ENCODE data around the gene EPS15.
"Not testable (repeated sequence)": the region's sequence is repeated elsewhere in the genome, so short reads cannot be mapped to it uniquely, and the experiment has no call there.

The EPS15 gene

DNA sequence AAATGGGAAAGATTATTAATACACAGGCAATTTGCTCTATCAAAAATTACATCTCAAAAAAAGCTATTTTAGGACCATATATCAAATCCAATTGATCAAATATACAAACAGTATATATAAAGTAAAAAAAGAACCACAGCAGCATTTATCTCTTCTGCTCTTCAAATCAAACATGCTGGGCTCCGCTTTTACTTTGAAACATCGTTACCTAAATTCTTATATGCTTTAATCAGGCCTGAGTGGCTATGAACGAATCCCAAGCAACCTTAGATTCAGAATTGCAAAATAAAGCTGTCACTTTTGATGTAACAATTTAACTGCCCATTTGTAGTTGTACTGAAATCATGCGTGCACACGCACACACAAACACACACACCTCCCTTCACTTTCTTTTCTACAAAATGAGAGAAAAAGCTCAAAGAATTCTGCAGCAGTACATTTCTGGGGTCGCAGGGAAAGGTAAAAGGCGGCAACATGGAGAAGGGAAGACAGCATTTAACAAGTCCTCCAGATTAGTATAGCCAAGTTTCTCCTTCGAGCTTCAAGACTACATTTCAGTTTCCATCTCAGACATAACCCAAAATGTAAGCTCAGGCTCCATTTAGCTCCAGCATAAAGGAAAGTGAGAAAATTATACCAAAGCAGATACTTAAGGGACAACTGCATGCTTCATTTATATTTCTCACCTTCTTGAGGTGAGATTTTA, 96.5 kb downstream of the EPS15 start:
- DNase-seq, result no peak

DNA sequence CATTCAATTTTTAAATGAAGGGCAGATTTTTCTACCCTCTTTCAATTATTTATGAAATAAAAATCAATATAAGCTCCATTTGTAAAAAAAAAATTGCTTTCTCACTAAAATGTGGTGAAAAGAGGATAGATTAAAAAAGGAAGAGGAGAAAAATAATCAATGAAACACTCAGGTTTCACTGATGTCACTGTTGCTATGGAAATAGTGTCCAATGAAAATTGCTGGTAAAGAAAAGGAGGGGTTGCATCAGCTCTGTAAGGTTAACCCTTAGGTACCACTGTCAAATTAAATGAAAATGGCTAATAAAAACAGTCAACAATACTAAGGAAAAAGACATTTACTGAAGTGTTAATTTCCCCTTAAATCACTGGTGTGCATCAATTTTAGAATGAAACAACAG, 97.1 kb downstream of the EPS15 start:
- DNase-seq, result no peak

DNA sequence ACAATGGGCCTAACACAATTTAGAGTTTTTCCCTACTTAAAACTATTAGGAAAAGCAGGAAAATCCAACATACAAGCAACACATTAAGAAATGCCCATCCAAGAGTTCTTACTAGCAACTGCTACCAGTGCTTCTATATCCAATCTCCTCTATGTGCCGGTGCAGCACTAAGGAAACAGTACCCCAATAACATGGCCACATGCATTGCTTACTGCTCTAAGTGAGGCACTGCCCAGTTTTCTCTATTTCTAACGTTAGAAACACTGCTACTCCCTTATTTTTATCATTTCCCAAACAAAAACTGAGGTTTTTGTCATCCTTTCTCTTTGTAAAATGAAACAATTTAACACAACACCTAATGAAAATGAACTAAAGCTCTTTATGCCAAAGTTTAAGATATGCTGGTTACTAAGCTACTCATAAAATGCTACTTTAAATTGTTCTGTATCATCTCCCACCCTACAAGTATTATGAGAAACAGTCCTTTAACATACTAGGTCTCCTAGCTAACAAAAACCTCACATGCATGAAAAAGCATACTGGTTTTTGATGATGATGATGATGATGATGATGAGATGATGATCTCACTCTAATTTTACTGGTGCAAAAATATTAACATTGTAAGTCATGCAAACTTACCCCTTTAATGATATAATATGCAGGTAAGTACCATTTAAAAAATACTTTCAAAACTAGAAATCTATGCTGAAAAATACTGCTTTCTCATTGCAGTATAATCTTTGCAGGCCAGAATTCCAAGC, 98.0 kb downstream of the EPS15 start:
- no peak for DNase-seq

DNA sequence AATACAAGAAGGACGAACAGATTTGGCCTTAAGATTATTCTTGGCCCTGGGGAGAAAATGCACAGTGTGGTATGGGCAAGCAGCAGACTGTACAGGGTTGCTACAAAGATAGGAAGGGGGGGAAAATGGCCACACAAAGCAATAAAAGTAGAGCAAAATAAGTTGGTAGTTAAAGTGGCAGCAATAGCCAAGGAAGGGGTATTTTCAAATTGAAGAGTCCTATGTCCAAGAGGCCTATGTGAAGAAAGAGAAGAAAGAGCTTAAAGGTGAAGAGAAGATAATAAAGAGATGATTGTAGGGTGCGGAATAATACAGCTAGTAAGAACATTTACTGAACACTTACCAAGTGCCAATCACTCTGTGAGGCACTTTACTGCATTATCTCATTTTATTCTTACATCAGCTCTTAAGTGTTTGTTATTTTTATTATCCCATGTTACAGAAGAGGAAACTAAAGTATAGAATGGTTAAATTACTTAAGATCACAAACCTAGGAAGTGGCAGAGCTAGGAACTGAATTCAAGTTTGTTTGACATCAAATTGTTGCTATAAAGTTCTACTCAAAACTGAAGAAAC, 100.6 kb downstream of the EPS15 start:
- DNase-seq, result no peak

DNA sequence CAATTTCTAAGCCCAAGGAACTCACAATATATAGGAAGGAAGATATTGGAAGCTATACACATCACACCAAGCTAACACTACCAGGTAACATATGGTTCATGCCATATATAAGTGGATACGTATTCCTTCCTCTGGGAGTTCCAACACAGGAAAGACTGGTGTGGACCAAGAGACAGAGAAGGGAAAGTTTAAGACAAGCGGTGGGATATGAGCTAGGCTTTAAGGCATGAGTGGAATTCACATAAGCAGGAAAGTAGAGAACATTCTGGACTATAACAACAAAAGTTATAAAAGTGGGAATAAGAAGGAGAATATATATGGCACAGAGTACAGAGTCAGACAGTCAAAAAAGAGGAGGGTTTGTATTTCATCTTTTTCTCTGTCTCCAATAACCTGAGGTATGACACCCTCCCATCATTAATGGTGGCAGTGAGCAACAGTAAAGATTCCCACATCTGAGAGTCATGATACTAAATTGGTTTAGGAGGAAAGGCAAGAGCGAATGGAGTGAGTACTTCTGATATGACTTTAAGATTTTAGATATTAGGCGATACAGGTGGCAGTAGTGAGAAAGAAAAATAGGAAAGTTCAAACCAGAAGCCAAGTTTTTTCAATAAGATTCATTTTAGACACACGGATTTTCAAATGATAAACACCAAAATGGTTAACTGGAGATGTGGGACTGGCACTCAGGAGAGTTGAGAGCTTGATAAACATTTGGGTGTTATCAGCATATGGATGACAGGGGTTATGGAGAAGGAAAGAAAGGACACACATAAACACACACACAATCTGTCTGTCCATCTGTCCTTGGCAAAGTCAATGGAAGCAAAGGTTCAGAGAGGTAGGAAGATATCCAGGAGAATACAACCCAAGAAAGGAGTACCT, 101.3 kb downstream of the EPS15 start:
- DNase-seq, result no peak

DNA sequence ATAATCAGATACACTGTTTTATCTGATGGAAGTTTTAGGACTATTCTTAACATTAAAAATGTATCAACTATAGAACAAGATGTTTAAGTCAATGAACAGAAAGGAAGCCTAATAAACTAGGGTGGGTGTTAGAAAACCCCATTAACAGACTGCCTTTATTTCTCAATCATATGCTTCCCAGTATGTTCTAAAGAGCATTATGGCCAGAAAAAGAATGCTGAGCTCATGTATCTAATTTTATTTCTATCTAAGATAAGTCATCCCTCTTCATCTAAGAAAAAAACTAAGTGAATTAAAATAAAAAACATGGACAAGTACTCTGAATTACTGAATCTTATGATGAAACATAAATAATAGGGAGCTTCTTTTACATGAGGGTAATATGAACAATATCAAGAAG, 102.2 kb downstream of the EPS15 start:
- DNase-seq, result no peak

DNA sequence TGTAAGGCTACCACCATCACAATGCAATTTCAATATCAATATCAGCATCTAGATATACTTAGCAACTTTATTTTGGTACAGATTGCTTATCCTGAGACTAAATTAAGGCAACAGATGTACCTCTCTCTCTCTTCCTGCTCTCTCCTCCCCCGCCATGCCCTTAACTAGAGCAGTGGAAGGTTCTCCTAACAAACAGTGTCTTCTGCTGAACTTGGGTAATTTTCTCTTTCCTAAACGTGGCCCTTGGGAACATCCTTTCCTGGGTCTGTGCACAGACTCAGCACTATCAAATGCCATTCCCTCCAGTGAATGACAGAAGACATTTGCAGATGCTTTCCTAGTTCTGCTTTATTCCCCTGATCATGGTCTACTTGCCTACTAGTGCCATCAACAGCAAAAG, 103.1 kb downstream of the EPS15 start:
- no peak for DNase-seq

DNA sequence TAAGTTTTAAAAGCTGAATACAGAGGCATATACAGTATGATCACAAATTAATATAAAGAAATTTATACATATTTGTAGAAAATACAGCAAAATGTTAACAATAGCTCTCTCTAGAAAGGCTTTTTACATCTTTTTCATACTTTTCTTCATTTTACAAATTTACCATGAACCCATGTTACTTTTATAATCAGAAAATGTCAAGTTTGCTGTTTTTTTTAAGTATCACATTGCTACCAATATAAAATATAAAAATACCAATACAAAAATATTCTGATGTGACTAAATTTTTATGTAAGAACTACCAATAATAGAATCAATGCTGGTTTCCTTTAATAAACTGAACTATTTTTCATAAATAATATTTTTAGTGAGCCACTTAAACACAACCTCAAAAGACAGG, 104.3 kb downstream of the EPS15 start:
- no peak for DNase-seq

DNA sequence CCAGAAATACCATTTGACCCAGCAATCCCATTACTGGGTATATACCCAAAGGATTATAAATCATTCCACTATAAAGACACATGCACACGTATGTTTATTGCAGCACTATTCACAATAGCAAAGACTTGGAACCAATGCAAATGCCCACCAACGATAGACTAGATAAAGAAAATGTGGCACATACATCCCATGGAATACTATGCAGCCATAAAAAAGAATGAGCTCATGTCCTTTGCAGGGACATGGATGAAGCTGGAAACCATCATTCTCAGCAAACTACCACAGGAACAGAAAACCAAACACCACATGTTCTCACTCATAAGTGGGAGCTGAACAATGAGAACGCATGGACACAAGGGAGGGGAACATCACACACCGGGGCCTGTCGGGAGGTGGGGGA, 107.2 kb downstream of the EPS15 start:
- DNase-seq, result not testable (repeated sequence)

DNA sequence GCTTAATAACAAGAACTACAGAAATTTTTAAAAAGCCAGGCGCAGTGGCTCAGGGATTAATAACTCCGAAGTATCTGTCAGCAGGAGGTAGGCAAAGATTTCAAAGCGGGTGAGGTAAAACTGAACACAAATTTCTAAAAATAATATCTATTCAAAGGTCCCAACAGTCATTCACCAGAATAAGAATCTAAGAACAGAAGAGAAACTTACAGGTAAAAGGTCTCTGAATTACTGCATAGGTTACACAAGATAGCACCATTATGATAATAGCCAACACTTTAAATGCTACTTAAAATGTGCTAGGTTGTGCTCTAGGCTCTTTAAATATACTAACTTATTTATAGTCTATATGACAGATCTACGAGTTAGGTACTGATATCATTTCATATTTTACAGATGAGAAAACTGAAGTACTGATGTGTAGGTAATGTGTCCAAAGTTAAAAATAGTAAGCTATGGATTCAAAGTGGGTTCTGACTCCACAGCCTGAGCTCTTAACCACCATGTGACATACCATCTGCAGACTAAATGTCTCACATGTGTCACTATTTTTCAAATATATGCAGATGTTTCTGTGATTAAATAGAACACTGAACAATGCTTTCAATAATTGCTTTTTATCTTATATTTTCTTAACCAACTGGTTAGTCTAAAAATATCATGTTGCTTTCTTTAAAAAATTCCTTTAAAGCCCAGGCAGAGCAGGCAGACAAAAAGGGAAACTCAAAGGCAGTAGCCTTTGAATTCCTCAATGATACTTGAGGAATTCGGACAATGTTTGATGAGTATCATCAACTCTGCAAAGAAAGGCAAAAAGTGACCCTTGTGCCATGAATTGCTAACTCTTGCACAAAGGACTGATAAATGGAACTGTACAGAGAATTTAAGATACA, 108.3 kb downstream of the EPS15 start:
- DNase-seq, result no peak

DNA sequence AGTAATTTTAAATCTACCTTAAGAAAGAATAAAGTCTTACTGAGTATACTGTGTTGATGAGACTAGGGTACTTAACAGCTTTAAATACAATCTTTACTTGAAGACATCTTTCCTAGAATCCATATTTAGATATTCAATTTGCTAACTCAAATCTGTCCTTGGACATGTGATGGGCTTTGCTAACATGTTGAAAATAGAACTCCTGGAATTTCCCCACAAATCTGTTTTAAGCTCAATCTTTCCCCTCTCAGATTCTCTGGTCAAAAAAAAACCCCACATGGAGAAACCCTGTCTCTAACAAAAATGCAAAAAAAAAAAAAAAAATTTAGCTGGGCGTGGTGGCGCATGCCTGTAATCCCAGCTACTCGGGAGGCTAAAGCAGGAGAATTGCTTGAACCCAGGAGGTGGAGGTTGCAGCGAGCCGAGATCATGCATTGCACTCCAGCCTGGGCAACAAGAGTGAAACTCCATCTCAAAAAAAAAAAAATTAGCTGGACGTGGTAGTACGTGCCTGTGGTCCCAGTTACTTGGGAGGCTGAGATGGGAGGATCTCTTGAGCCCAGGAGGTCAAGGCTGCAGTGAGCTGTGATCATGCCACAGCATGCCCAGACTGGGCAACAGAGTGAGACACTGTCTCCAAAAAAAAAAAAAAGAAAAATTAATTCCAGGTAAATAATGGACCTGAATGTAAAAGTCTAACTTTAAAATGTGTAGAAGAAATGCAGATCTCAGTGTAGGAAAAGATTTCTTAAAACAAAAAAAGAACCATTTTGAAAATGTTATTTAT, 109.1 kb downstream of the EPS15 start:
- not testable (repeated sequence) for DNase-seq

DNA sequence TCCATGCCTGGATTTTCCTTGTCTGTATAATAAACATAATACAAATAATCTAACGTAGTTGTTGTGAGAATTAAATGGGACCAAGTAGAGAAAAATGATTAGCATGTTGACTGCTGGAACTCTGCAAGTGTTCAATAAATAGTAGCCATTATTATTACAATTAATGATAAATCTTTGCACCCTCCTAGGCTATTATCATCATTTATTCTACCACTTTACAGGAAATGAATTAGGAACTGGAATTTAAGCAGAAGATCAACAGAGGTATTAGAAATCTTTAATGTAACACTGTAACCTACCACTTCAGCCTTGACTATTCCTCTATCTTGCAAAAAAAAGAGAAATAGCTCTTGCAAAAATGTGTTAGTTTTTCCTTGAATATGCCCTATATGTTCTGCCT, 126.8 kb downstream of the EPS15 start:
- DNase-seq, result no peak

DNA sequence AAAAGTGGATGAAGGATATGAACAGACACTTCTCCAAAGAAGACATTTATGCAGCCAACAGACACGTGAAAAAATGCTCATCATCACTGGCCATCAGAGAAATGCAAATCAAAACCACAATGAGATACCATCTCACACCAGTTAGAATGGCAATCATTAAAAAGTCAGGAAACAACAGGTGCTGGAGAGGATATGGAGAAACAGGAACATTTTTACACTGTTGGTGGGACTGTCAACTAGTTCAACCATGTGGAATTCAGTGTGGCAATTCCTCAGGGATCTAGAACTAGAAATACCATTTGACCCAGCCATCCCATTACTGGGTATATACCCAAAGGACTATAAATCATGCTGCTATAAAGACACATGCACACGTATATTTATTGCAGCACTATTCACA, 128.4 kb downstream of the EPS15 start:
- not testable (repeated sequence) for DNase-seq

DNA sequence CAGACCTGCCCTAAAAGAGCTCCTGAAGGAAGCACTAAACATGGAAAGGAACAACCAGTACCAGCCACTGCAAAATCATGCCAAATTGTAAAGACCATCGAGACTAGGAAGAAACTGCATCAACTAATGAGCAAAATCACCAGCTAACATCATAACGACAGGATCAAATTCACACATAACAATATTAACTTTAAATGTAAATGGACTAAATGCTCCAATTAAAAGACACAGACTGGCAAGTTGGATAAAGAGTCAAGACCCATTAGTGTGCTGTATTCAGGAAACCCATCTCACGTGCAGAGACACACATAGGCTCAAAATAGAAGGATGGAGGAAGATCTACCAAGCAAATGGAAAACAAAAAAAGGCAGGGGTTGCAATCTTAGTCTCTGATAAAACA, 131.8 kb downstream of the EPS15 start:
- not testable (repeated sequence) for DNase-seq

DNA sequence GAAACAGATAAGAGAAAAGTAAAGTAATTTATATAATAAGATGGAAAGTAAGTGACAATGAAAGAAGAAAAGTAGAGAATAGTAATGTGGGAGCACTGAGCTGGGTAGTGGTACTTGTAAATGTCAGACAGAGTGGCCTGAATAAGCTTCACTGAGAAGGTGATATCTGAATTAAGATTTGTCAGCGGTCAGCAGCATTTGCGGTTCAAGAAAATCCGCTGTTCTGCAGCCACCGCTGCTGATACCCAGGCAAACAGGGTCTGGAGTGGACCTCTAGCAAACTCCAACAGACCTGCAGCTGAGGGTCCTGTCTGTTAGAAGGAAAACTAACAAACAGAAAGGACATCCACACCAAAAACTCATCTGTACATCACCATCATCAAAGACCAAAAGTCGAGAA, 132.8 kb downstream of the EPS15 start:
- DNase-seq, result not testable (repeated sequence)

DNA sequence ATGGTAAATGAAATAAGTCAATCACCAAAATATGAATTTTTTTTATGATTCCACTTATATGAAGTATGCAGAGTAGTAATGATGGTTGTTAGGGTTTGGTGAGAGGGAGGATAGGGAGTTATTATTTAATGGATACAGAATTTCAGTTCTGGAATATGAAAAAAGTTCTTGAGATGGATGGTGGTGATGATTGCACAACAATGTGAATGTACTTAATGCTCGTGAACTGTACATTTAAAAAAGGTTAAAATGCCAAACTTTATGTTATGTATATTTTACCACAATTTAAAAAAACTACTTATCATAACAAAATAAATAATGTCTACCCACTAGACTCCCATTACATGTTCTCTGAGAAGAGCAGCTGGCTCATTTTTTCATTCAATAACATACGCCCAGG, 133.3 kb downstream of the EPS15 start:
- DNase-seq, result no peak

DNA sequence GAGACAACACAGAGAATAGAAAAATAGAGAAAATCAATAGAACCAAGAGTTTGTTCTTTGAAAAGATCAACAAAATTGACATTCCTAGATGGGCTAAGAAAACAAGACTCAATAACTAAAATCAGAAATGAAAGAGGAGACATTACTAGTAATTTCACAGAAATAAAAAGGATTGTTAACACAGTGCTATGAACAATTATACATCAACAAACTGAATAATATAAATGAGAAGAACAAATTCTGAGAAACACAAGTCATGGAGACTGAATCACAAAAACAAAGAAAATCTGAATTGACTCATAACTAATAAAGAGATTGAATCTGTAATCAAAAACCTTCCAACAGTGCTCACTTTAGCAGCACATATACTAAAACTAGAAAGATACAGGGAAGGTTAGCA, 137.1 kb downstream of the EPS15 start:
- no peak for DNase-seq

DNA sequence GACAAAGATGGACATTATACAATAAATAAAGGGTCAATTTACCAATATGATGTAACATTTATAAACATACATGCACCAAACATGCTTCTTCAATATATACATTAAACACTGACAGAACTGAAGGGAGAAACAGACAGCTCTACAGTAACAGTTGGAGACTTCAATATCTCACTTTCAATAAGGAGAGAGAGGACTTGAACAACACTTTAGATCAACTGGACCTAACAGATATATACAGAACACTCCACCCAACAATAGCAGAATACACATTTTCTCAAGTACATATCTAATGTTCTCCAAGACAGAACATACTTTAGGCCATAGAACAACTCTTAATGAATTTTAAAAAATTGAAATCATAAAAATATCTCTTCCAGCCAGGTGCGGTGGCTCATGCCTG, 138.1 kb downstream of the EPS15 start:
- DNase-seq, result no peak

DNA sequence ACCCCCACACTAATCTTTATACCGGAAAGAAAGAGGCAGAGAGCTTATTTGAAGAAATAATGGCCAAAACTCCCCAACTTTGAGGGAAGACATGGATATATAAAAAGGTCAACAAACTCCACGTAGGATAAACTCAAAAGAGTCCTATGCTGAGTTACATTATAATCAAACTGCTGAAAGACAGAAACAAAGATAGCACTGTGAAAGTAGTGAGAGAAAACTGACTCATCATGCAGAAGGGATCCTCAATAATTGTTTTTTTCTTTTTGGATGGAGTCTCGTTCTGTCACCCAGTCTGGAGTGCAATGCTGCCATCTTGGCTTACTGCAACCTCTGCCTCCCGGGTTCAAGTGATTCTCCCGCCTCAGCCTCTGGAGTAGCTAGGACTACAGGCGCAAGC, 140.2 kb downstream of the EPS15 start:
- DNase-seq, result no peak

DNA sequence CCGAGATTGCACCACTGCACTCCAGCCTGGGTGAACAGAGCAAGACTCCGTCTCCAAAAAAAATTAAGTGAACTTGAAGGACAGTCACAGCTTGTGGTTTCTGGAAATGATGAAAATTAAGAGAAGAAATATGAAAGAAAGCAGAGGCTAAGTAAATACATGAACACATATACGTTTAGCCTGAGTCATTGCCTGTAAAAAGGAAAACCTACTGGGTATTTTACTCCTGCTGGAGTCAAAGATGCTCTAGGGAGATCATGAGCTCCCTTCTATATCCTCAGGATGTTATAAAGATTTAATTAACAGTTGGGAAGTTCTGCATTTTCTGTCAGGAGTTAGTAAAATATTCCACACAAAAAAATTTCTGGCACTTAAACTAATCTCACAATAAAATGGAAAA, 145.2 kb downstream of the EPS15 start:
- no peak for DNase-seq

DNA sequence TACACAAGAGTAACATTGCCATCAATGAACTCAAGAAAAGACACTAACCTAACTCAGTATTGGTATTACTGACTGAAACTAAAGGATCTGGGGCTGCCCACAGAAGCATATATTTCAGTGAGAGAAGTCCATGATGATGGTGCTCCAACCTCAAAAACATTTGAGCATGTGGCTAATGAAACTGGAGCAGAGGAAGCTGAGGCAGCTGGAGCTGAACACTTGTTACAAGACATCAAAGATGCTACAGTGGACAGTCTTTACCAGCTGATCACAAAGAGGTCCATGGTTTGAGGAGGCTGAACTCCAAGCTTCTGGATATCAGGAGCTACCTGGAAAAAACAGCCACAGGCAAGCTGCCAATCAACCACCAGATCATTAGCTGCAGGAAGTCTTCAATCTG, 146.5 kb downstream of the EPS15 start:
- no peak for DNase-seq

Data from activated CD4-positive, CD25-positive, alpha-beta regulatory T cell treated with anti-CD3 and anti-CD28 coated beads, Interleukin-2, amount 50 U/mL, for 72 hours (primary cell).